ENCODE measurements around the gene BCL6B.

DNA sequence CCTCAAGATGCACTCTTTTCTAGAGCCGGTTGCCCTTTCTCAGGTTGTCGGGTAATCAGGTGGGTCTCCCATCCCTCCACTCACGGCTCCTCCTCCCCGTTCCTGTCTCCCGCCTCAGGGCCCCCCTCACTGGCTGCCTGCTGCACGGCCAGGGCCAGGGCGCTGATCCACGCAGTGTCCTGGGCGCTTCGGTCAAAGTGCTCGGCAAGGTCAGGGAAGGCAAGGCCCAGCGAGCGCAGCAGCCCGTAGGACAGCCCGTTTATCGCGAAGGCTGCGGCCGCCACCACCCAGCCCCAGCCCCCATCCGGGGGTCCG lies 20.3 kb downstream of the BCL6B start:
- TF ChIP-seq POLR2A (IDR thresholded peaks at IDR 0.05) (no peak), CTCF (IDR thresholded peaks at IDR 0.05) (no peak), EP300 (IDR thresholded peaks at IDR 0.05) (no peak)

Measured in gastroesophageal sphincter (tissue), 3 donors.